IMR-90 (cell line): Measurements from ENCODE around the gene TBC1D9B. TPM values are rescaled to one million over a fixed set of nuclear protein-coding genes. Genes with fewer than 3 reads are reported as not detected.

Experiments
- ATAC-seq: fragments of 200-7000 bp; cut with Tn5 transposase; 2 replicates; pipeline ENCODE4 v1.9.1; 2020; ENCODE audit warnings: low read depth, mild to moderate bottlenecking, moderate library complexity
- BruUV-seq: library from RNA; stranded (reverse); fragments of 400-500 nt; replicated peaks from 2 replicates; lab custom pipeline; 2021; lab: Mats Ljungman, UMichigan
- CTCF ChIA-PET: fragments of 300-600 bp; formaldehyde crosslinking; extraction: SDS; loops from one replicate; lab custom pipeline; 2021; ENCODE audit warnings: antibody characterized with exemption; lab: Yijun Ruan, JAX
- POLR2A ChIA-PET: fragments of 300-600 bp; sonication (Branson Sonifier 250); formaldehyde crosslinking; loops from one replicate; lab custom pipeline; 2022; ENCODE audit warnings: antibody characterized with exemption; ENCODE audit not compliant: unreplicated experiment; lab: Charles Lee
- DNase-seq: peaks from one replicate; pipeline ENCODE4 v3.0.0; 2013
- H2AFZ ChIP-seq: replicated peaks from 2 replicates; pipeline ENCODE3; 2013; ENCODE audit warnings: low read length, mild to moderate bottlenecking; ENCODE audit not compliant: poor library complexity
- H2AK5ac ChIP-seq: 2 replicates; pipeline ENCODE4 v1.6.1; 2013; ENCODE audit warnings: low read depth, low read length, inconsistent platforms
- H2AK9ac ChIP-seq: replicated peaks from 2 replicates; pipeline ENCODE3; 2013; ENCODE audit warnings: mild to moderate bottlenecking, low read depth, low read length, moderate library complexity; ENCODE audit not compliant: poor library complexity
- H2BK120ac ChIP-seq: 2 replicates; pipeline ENCODE4 v1.6.1; 2013; ENCODE audit warnings: low read depth, low read length, inconsistent platforms
- H2BK15ac ChIP-seq: 3 replicates; pipeline ENCODE4 v1.6.1; 2013; ENCODE audit warnings: low read depth, low read length, inconsistent platforms
- H2BK20ac ChIP-seq: 2 replicates; pipeline ENCODE4 v1.6.1; 2013; ENCODE audit warnings: low read depth, mild to moderate bottlenecking, inconsistent platforms, low read length, moderate library complexity
- H2BK5ac ChIP-seq: 2 replicates; pipeline ENCODE4 v1.6.1; 2013; ENCODE audit warnings: mild to moderate bottlenecking, low read depth, low read length, inconsistent platforms; ENCODE audit not compliant: poor library complexity, severe bottlenecking
- H3K14ac ChIP-seq: replicated peaks from 2 replicates; pipeline ENCODE4 v1.6.1; 2013; ENCODE audit warnings: low read depth, low read length, inconsistent platforms
- H3K18ac ChIP-seq: 2 replicates; pipeline ENCODE4 v1.6.1; 2013; ENCODE audit warnings: low read depth, low read length, control low read depth
- H3K23ac ChIP-seq: 2 replicates; pipeline ENCODE4 v1.6.1; 2013; ENCODE audit warnings: low read depth, low read length, inconsistent platforms
- H3K27ac ChIP-seq: 2 replicates; pipeline ENCODE4 v1.5.1; 2013; ENCODE audit warnings: mild to moderate bottlenecking, control low read depth, low read length; ENCODE audit not compliant: insufficient read depth
- H3K27me3 ChIP-seq: 2 replicates; pipeline ENCODE4 v1.6.1; 2013; ENCODE audit warnings: low read length; ENCODE audit not compliant: control insufficient read depth, insufficient read depth
- H3K36me3 ChIP-seq: 2 replicates; pipeline ENCODE4 v1.6.1; 2013; ENCODE audit warnings: low read length, mixed read lengths; ENCODE audit not compliant: control insufficient read depth, insufficient read depth
- H3K4ac ChIP-seq: 2 replicates; pipeline ENCODE4 v1.6.1; 2013; ENCODE audit warnings: low read depth, low read length, inconsistent platforms
- H3K4me1 ChIP-seq: 2 replicates; pipeline ENCODE4 v1.6.1; 2013; ENCODE audit warnings: low read length, mixed read lengths; ENCODE audit not compliant: control insufficient read depth, insufficient read depth
- H3K4me2 ChIP-seq: 2 replicates; pipeline ENCODE4 v1.6.1; 2013; ENCODE audit warnings: low read depth, mild to moderate bottlenecking, control low read depth, low read length, moderate library complexity
- H3K4me3 ChIP-seq: 2 replicates; pipeline ENCODE4 v1.5.1; 2013; ENCODE audit warnings: low read depth, mild to moderate bottlenecking, control low read depth, low read length, moderate library complexity; ENCODE audit not compliant: insufficient read depth
- H3K56ac ChIP-seq: 2 replicates; pipeline ENCODE4 v1.6.1; 2013; ENCODE audit warnings: low read length, inconsistent platforms; ENCODE audit not compliant: insufficient read depth; ENCODE audit errors: extremely low read depth
- H3K79me1 ChIP-seq, 2 experiments: 2 replicates each; pipeline ENCODE4 v1.6.1; 2013; ENCODE audit warnings: low read length in 2 of 2, inconsistent platforms in 1 of 2, low read depth in 1 of 2
- H3K9ac ChIP-seq: 2 replicates; pipeline ENCODE4 v1.6.1; 2013; ENCODE audit warnings: low read depth, low read length, control low read depth
- H3K9me1 ChIP-seq: 2 replicates; pipeline ENCODE4 v1.6.1; 2013; ENCODE audit warnings: low read length, inconsistent platforms; ENCODE audit not compliant: insufficient read depth
- H3K9me3 ChIP-seq: 2 replicates; pipeline ENCODE4 v1.6.1; 2013; ENCODE audit warnings: low read length; ENCODE audit not compliant: control insufficient read depth, insufficient read depth
- H4K20me1 ChIP-seq: 2 replicates; pipeline ENCODE4 v1.6.1; 2013; ENCODE audit warnings: low read length, inconsistent platforms; ENCODE audit not compliant: insufficient read depth
- H4K5ac ChIP-seq: 2 replicates; pipeline ENCODE4 v1.6.1; 2013; ENCODE audit warnings: mild to moderate bottlenecking, low read depth, low read length, control low read depth
- H4K8ac ChIP-seq, 2 experiments: 2 replicates each; pipeline ENCODE4 v1.6.1; 2013; ENCODE audit warnings: low read depth in 2 of 2, low read length in 2 of 2, control low read depth in 1 of 2, inconsistent platforms in 1 of 2
- H4K91ac ChIP-seq: 2 replicates; pipeline ENCODE4 v1.6.1; 2013; ENCODE audit warnings: low read depth, low read length, inconsistent platforms; ENCODE audit not compliant: insufficient read depth
- BHLHE40 ChIP-seq: fragments of 150-350 bp; IDR thresholded peaks from 2 replicates; pipeline ENCODE4 v1.6.1; 2016; ENCODE audit warnings: mild to moderate bottlenecking, low read depth, low read length
- CEBPB ChIP-seq: IDR thresholded peaks from 2 replicates; pipeline ENCODE4 v1.6.1; 2012; ENCODE audit warnings: low read depth, low read length, improper control_type of control experiment
- CHD1 ChIP-seq: IDR thresholded peaks from 2 replicates; pipeline ENCODE4 v1.6.1; 2012; ENCODE audit warnings: low read depth, low read length, improper control_type of control experiment
- CTCF ChIP-seq: conservative IDR thresholded peaks from 2 replicates; pipeline ENCODE4 v1.5.1; 2012; ENCODE audit warnings: mild to moderate bottlenecking, low read depth, low read length, improper control_type of control experiment
- ELK1 ChIP-seq: fragments of 150-350 bp; IDR thresholded peaks from 2 replicates; pipeline ENCODE4 v1.6.1; 2016; ENCODE audit warnings: low read depth, mild to moderate bottlenecking, low read length, moderate library complexity, borderline replicate concordance
- FOS ChIP-seq: fragments of 150-350 bp; IDR thresholded peaks from 2 replicates; pipeline ENCODE4 v1.6.1; 2016; ENCODE audit warnings: low read depth, low read length
- MAFK ChIP-seq: IDR thresholded peaks from 2 replicates; pipeline ENCODE4 v1.6.1; 2012; ENCODE audit warnings: low read depth, low read length, improper control_type of control experiment
- MAZ ChIP-seq: IDR thresholded peaks from 2 replicates; pipeline ENCODE4 v1.6.1; 2012; ENCODE audit warnings: low read depth, mild to moderate bottlenecking, low read length, improper control_type of control experiment, moderate library complexity, borderline replicate concordance
- MXI1 ChIP-seq: IDR thresholded peaks from 2 replicates; pipeline ENCODE4 v1.6.1; 2012; ENCODE audit warnings: low read depth, mild to moderate bottlenecking, low read length, moderate library complexity, borderline replicate concordance
- NFE2L2 ChIP-seq: fragments of 150-350 bp; IDR thresholded peaks from 2 replicates; pipeline ENCODE4 v1.6.1; 2016; ENCODE audit warnings: low read depth, mild to moderate bottlenecking, low read length
- POLR2A ChIP-seq: IDR thresholded peaks from 2 replicates; pipeline ENCODE4 v1.6.1; 2012; ENCODE audit warnings: mild to moderate bottlenecking, low read depth, low read length
- RAD21 ChIP-seq: IDR thresholded peaks from 2 replicates; pipeline ENCODE4 v1.6.1; 2012; ENCODE audit warnings: low read length, improper control_type of control experiment
- RCOR1 ChIP-seq: IDR thresholded peaks from 2 replicates; pipeline ENCODE4 v1.6.1; 2012; ENCODE audit warnings: mild to moderate bottlenecking, low read length, improper control_type of control experiment; ENCODE audit not compliant: insufficient replicate concordance
- RFX5 ChIP-seq: IDR thresholded peaks from 2 replicates; pipeline ENCODE4 v1.8.0; 2012; ENCODE audit warnings: low read depth, mild to moderate bottlenecking, low read length, moderate library complexity
- SMC3 ChIP-seq: fragments of 150-350 bp; IDR thresholded peaks from 2 replicates; pipeline ENCODE4 v1.6.1; 2016; ENCODE audit warnings: low read depth, mild to moderate bottlenecking, antibody characterized with exemption, low read length, moderate library complexity
- WGBS, 2 experiments: methylation state at CpG; one replicate each; pipeline versions ENCODE4 v1.1.5 to v1.1.7; 2013; ENCODE audit warnings: missing lambda C conversion rate in 2 of 2; ENCODE audit not compliant: insufficient read length in 1 of 2; ENCODE audit errors: extremely low coverage in 2 of 2; 5-methylcytosine and 5-hydroxymethylcytosine counted together
- dilution Hi-C: fragments of 300-500 bp; cut with HindIII; formaldehyde crosslinking; loops from one replicate; pipeline ENCODE4 v1.14.3; 2018; ENCODE audit warnings: low sequenced_read_pairs; ENCODE audit not compliant: unreplicated experiment
- in situ Hi-C: fragments of 300-500 bp; cut with MboI; formaldehyde crosslinking; loops from 3 replicates; pipeline ENCODE4 v1.14.3; 2019; ENCODE audit warnings: low sequenced_read_pairs, inconsistent platforms, mixed read lengths
- intact Hi-C: fragments of 100-400 bp; cut with micrococcal nuclease; formaldehyde crosslinking; loops from 2 replicates; pipeline ENCODE4 v1.10.0; 2022
- polyA plus RNA-seq, 3 experiments: library from polyadenylated mRNA; depleted of rRNA; stranded (reverse); fragments of >200 nt; gene quantifications; 2 replicates each; pipeline ENCODE4 v1.2.3, GENCODE V29; 2012; ENCODE audit warnings: low replicate concordance in 1 of 3
- total RNA-seq: library from RNA; depleted of rRNA; stranded (reverse); fragments of >200 nt; gene quantifications from 2 replicates; pipeline ENCODE4 v1.2.3, GENCODE V29; 2012
- TF ChIP-seq, protein P1 (sequence below): fragments of 150-350 bp; IDR thresholded peaks from 2 replicates; pipeline ENCODE4 v1.6.1; 2017; ENCODE audit warnings: mild to moderate bottlenecking, antibody characterized with exemption, low read length, low read depth

TBC1D9B gene
- total and polyA plus RNA-seq, 2 of the 4 experiments (the other 2 are of a cell fraction), result 58.6 to 78.1 TPM

- no peak overlapping the region for H4K8ac ChIP-seq
- H2BK20ac ChIP-seq, result no peak overlapping the region
- ATAC-seq (no peak), DNase-seq (no peak)
- H4K20me1 ChIP-seq, result no peaks in the 10 kb centered on the region
- CTCF ChIA-PET, result no interaction called here
- dilution Hi-C loops, result no loop called here
- no peaks in the 10 kb centered on the region; the same call in 1 of the 2 replicates for H3K9me3 ChIP-seq
- no peak overlapping the region for H3K4me2 ChIP-seq
- peaks cover 17% of the 10 kb centered on the region for H3K36me3 ChIP-seq
- POLR2A ChIA-PET, result no interaction called here
- H4K5ac ChIP-seq, result no peak overlapping the region
- no peak overlapping the region for H2AK9ac ChIP-seq
- H3K56ac ChIP-seq, result no peak overlapping the region
- intact Hi-C loops, result no loop called here
- no peak overlapping the region for H3K4me3 ChIP-seq
- no peak overlapping the region for H2BK5ac ChIP-seq
- BruUV-seq, result no TSS peak
- H4K91ac ChIP-seq, result no peak overlapping the region
- H2AK5ac ChIP-seq, result no peak overlapping the region
- no peak overlapping the region for H3K27ac ChIP-seq
- peaks cover 0 to 15% of the 10 kb centered on the region in 2 experiments; a peak in 3 of 4 replicates for H3K79me1 ChIP-seq
- H3K4me1 ChIP-seq, result no peaks in the 10 kb centered on the region; the same call in 1 of the 2 replicates
- TF ChIP-seq RCOR1, result no peak
- TF ChIP-seq RAD21, result no peak
- no peak for TF ChIP-seq FOS
- TF ChIP-seq POLR2A, result no peak
- no peak for TF ChIP-seq RFX5
- TF ChIP-seq NFE2L2, result no peak
- TF ChIP-seq MXI1, result no peak
- TF ChIP-seq SMC3, result no peak
- TF ChIP-seq, protein P1, sequence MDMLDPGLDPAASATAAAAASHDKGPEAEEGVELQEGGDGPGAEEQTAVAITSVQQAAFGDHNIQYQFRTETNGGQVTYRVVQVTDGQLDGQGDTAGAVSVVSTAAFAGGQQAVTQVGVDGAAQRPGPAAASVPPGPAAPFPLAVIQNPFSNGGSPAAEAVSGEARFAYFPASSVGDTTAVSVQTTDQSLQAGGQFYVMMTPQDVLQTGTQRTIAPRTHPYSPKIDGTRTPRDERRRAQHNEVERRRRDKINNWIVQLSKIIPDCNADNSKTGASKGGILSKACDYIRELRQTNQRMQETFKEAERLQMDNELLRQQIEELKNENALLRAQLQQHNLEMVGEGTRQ, result no peak
- no peak for TF ChIP-seq MAFK
- no peak for TF ChIP-seq CHD1
- TF ChIP-seq CTCF, result no peak
- TF ChIP-seq MAZ, result no peak
- no peak for TF ChIP-seq BHLHE40
- no peak for TF ChIP-seq CEBPB
- no peak for TF ChIP-seq ELK1
- H3K23ac ChIP-seq, result no peak overlapping the region
- no peak overlapping the region for H3K4ac ChIP-seq
- no peak overlapping the region for H3K14ac ChIP-seq
- H3K18ac ChIP-seq, result no peak overlapping the region
- 97% methylated on average over 21 of the region's 27 CpGs; no CpG with 5 or more reads in 1 of the 2 experiments for WGBS, 2 experiments
- in situ Hi-C loops, result no loop called here
- no peak overlapping the region for H2BK120ac ChIP-seq
- H3K9ac ChIP-seq, result no peak overlapping the region
- H3K9me1 ChIP-seq, result peaks cover 6% of the 10 kb centered on the region; the same call in 1 of the 2 replicates
- H2AFZ ChIP-seq, result no peak overlapping the region
- H3K27me3 ChIP-seq, result no peaks in the 10 kb centered on the region
- H2BK15ac ChIP-seq, result no peak overlapping the region
Measured at GRCh38 chr5:179812135-179812825, 95.4 kb downstream of the TBC1D9B start.
